HepG2 (cell line): ENCODE results near the gene HRH3.

ENCODE experiments used
- CTCF ChIP-seq: sonication (generic); formaldehyde crosslinking; IDR thresholded peaks from 2 replicates; pipeline ENCODE4 v1.5.0; 2020; ENCODE audit warnings: mild to moderate bottlenecking, missing genetic modification reagents, moderate library complexity
- E2F1 ChIP-seq: sonication (generic); formaldehyde crosslinking; IDR thresholded peaks from 2 replicates; pipeline ENCODE4 v1.5.0; 2020; ENCODE audit warnings: missing genetic modification reagents
- HDAC2 ChIP-seq: sonication (generic); formaldehyde crosslinking; IDR thresholded peaks from 2 replicates; pipeline ENCODE4 v1.4.0; 2020; ENCODE audit warnings: missing genetic modification reagents
- STAT6 ChIP-seq: sonication (generic); formaldehyde crosslinking; IDR thresholded peaks from 2 replicates; pipeline ENCODE4 v1.4.0; 2020; ENCODE audit warnings: missing genetic modification reagents, mild to moderate bottlenecking, borderline replicate concordance
- YY1 ChIP-seq: IDR thresholded peaks from 2 replicates; pipeline ENCODE4 v1.6.1; 2011; ENCODE audit warnings: low read length, low read depth, moderate library complexity, mild to moderate bottlenecking; ENCODE audit not compliant: insufficient read depth, insufficient replicate concordance
- ZHX2 ChIP-seq, 2 experiments: sonication (generic) in 1 of 2; formaldehyde crosslinking in 1 of 2; IDR thresholded peaks; 2 replicates each; pipeline versions ENCODE4 v1.6.1 to v1.9.0; 2014 to 2022; ENCODE audit warnings: antibody characterized with exemption in 1 of 2, borderline replicate concordance in 1 of 2, inconsistent platforms in 1 of 2, low read depth in 1 of 2, missing genetic modification reagents in 1 of 2
- ZKSCAN1 ChIP-seq: fragments of 150-350 bp; IDR thresholded peaks from 2 replicates; pipeline ENCODE4 v1.6.1; 2014; ENCODE audit warnings: low read length
- ZNF687 ChIP-seq: sonication (generic); formaldehyde crosslinking; IDR thresholded peaks from 2 replicates; pipeline ENCODE4 v1.5.1; 2020; ENCODE audit warnings: mild to moderate bottlenecking, missing genetic modification reagents, moderate library complexity

GRCh38 chr20:62211216-62211615, 8.9 kb downstream of the HRH3 start:
- TF ChIP-seq ZNF687 (CRISPR knock-in tag) (no peak), CTCF (no peak), STAT6 (CRISPR knock-in tag) (no peak), E2F1 (CRISPR knock-in tag) (no peak), HDAC2 (CRISPR knock-in tag) (no peak), ZKSCAN1 (no peak), YY1 (no peak), ZHX2 (IDR thresholded peaks at IDR 0.05; ENCODE audit: low read depth) (no peak), ZHX2 (CRISPR knock-in tag; IDR thresholded peaks at IDR 0.05; ENCODE audit: borderline replicate concordance) (no peak)
